Lung (tissue), 12 donors: ENCODE measurements around the gene BMPR2. TPM values are rescaled to one million over a fixed set of nuclear protein-coding genes. Genes with fewer than 3 reads are reported as not detected.
A peak's percentile ranks its signal among the peaks of the same experiment; 100 is the strongest.

Experiments used
- ATAC-seq: fragments of 200-7000 bp; cut with Tn5 transposase; one replicate; pipeline ENCODE4 v1.9.1; 2020; ENCODE audit warnings: moderate number of reproducible peaks; ENCODE audit not compliant: insufficient read depth, low FRiP score
- DNase-seq, 3 donors: peaks; one replicate each; pipeline ENCODE4 v3.0.0-alpha.2; 2013 to 2017
- H3K27ac ChIP-seq, 2 donors: one replicate each; pipeline ENCODE4 v1.5.1; 2013; ENCODE audit warnings: mild to moderate bottlenecking in 2 of 2, moderate library complexity in 2 of 2, control low read depth in 1 of 2, inconsistent platforms in 1 of 2, low read depth in 1 of 2, low read length in 1 of 2
- H3K27me3 ChIP-seq, 3 donors: one replicate each; pipeline ENCODE4 v1.5.1; 2013; ENCODE audit warnings: low read length in 2 of 3; ENCODE audit not compliant: control insufficient read depth in 3 of 3, insufficient read depth in 3 of 3
- H3K36me3 ChIP-seq, 4 donors: one replicate each; pipeline ENCODE4 v1.5.1; 2013; ENCODE audit warnings: low read length in 4 of 4, mild to moderate bottlenecking in 1 of 4, moderate library complexity in 1 of 4; ENCODE audit not compliant: control insufficient read depth in 4 of 4, insufficient read depth in 4 of 4
- H3K4me1 ChIP-seq, 5 donors: one replicate each; pipeline ENCODE4 v1.5.1; 2013; ENCODE audit warnings: low read length in 5 of 5, mild to moderate bottlenecking in 2 of 5, moderate library complexity in 1 of 5; ENCODE audit not compliant: control insufficient read depth in 5 of 5, insufficient read depth in 5 of 5
- H3K4me3 ChIP-seq: one replicate; pipeline ENCODE4 v1.5.1; 2013; ENCODE audit warnings: mild to moderate bottlenecking, control low read depth, moderate library complexity
- H3K9ac ChIP-seq, 2 donors: one replicate each; pipeline ENCODE4 v1.5.1; 2013; ENCODE audit warnings: low read length in 2 of 2, control low read depth in 1 of 2; ENCODE audit not compliant: insufficient read depth in 1 of 2
- H3K9me3 ChIP-seq, 4 donors: one replicate each; pipeline ENCODE4 v1.5.1; 2013; ENCODE audit warnings: low read length in 3 of 4, mild to moderate bottlenecking in 1 of 4, moderate library complexity in 1 of 4; ENCODE audit not compliant: control insufficient read depth in 4 of 4, insufficient read depth in 3 of 4
- CTCF ChIP-seq: IDR thresholded peaks from 2 replicates; pipeline ENCODE4 v1.5.1; 2012; ENCODE audit warnings: mild to moderate bottlenecking; ENCODE audit errors: control extremely low read depth, extremely low read depth
- WGBS, 2 donors: extraction: QIAGEN DNeasy Blood & Tissue Kit; methylation state at CpG; one replicate each; pipeline ENCODE4 v1.1.7; 2013; 5-methylcytosine and 5-hydroxymethylcytosine counted together
- polyA plus RNA-seq, 2 donors: library from polyadenylated mRNA; stranded (reverse); fragments of 200-250 nt; gene quantifications; one replicate each; pipeline ENCODE4 v1.2.1, GENCODE V29; 2013
- total RNA-seq, 2 donors: library from RNA; depleted of rRNA in 1 of 2; stranded (reverse); fragments of >200 nt in 1 of 2; gene quantifications; one replicate each; pipeline ENCODE4 v1.2.1, GENCODE V29; 2014 to 2021
- donor health status: control.
- donor health status: control.
- donor health status: Bipolar disorder and iron deficiency.
- donor health status: healthy.
- donor health status: DM: yes; HTN: yes; CAD: no.

Gene BMPR2
- total and polyA plus RNA-seq, 4 donors: 11.4 to 107 (median 36.7) TPM

DNA sequence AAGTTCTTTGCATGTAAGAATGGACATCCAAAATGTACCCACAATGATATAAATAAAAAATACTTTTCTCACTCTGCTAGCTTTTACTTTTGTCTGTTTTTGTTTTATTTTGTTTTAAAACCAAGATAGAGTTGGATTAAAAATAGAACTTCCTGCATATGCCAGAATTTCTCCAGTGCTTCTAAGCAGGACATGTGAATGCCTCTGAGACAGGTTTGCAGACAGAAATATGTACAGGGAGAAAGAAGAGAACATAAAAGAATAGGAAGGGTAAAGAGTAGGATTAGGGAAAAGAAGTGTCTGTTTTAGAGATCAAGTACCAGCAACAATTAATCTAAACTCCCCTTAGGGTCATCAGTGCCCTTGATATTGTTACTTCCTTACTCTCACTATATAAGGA, 114.4 kb downstream of the BMPR2 start:
- Histone ChIP-seq H3K27me3 (no peaks in the 10 kb centered on the region), H3K9me3 (no peaks in the 10 kb centered on the region), H3K4me3 (no peak overlapping the region), H3K36me3 (peaks cover 0 to 3% (median 1%) of the 10 kb centered on the region in 4 donors), H3K4me1 (peaks cover 0 to 26% (median 6%) of the 10 kb centered on the region in 5 donors), H3K27ac (no peak overlapping the region), H3K9ac (no peak overlapping the region)
- DNase-seq (no peak), ATAC-seq (no peak)
- TF ChIP-seq CTCF: no peak

GRCh38 chr2:202491514-202491913, 115.4 kb downstream of the BMPR2 start:
- Histone ChIP-seq H3K4me3 (no peak overlapping the region), H3K9me3 (no peaks in the 10 kb centered on the region), H3K27me3 (no peaks in the 10 kb centered on the region), H3K36me3 (peaks cover 0 to 3% (median 1%) of the 10 kb centered on the region in 4 donors), H3K27ac (no peak overlapping the region), H3K9ac (no peak overlapping the region), H3K4me1 (peaks cover 0 to 26% (median 6%) of the 10 kb centered on the region in 5 donors)
- no peak for TF ChIP-seq CTCF
- WGBS, 2 donors: 93% methylated on average over 4 of the region's 4 CpGs
- no peak for ATAC-seq
- no peak for DNase-seq

DNA sequence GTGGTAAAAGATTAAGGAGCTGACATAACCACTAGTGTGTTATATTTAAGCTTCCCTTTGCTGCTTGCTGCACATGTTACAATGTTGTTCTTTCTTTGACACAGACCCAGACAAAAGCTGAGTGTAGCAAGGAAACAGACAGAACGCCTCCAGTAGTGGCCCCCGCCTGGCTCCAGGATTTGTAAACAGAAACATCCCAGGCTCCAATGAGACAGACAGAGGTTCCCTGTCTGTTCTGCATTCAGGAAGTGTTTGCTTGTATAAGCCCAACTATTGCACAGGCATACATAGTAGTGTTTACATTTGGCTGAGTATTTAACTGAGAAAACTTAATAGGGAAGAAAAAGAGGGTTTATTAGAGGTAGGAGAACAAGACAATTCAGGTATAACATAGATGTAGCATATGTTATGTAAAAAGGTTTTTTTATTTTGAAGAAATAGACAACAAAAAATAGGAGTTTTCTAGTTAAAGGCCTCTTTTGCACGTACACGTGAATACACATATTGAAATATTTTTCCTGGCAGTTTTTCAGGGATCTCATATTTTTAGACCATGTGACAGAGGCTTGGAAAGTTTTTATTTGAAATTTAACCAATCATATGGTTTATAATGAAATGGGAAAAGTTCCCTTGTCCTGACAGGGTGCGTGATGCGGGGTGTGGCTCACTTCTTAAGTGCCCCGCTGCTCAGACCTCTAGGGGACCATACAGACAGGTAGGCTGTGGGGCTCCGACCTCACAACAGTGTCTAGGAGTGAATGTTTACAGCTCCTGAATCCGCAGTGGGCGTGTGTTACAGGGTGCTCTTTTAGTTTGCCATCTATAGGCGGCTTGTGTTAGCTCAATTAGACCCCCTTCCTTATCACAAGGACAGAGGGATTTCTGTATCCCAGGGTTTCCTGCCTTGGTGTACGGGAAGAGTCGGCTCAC, 118.4 kb downstream of the BMPR2 start:
- Histone ChIP-seq H3K36me3 (peaks cover 0 to 3% (median 2%) of the 10 kb centered on the region in 4 donors), H3K9ac (peak overlapping the region in 1 of 2 donors; percentile 23), H3K9me3 (no peaks in the 10 kb centered on the region), H3K27me3 (no peaks in the 10 kb centered on the region), H3K4me1 (peaks cover 0 to 26% (median 6%) of the 10 kb centered on the region in 5 donors), H3K27ac (no peak overlapping the region), H3K4me3 (no peak overlapping the region)
- ATAC-seq: no peak
- TF ChIP-seq CTCF: no peak
- DNase-seq: peak; percentile 88 to 96 (median 94)
- WGBS, 2 donors: 62 to 76% methylated on average over 13 of the region's 13 CpGs
